Esophagus muscularis mucosa (tissue), 4 donors: ENCODE results near the gene MADCAM1. TPM values are rescaled to one million over a fixed set of nuclear protein-coding genes. Genes with fewer than 3 reads are reported as not detected.

Source experiments
- DNase-seq: peaks from one replicate; pipeline ENCODE4 v3.0.0-alpha.2; 2017; ENCODE audit errors: extremely low spot score
- H3K27ac ChIP-seq, 4 donors: fragments of 200-600 bp; sonication (generic); replicated peaks in 1 of 4; 1 replicate in 3 of 4; 2 replicates in 1 of 4; pipeline ENCODE4 v1.5.1; 2016 to 2019; ENCODE audit warnings: mild to moderate bottlenecking in 1 of 4
- H3K27me3 ChIP-seq, 4 donors: fragments of 200-600 bp; sonication (generic); one replicate each; pipeline versions ENCODE4 v1.5.1 to v1.6.0; 2016 to 2019
- H3K36me3 ChIP-seq, 4 donors: fragments of 200-600 bp; sonication (generic); one replicate each; pipeline ENCODE4 v1.5.1; 2016 to 2019
- H3K4me1 ChIP-seq, 4 donors: fragments of 200-600 bp; sonication (generic); one replicate each; pipeline ENCODE4 v1.5.1; 2016 to 2019
- H3K4me3 ChIP-seq, 4 donors: fragments of 200-600 bp; sonication (generic); 1 replicate in 2 of 4; 2 replicates in 2 of 4; pipeline ENCODE4 v1.5.1; 2016 to 2019; ENCODE audit warnings: mild to moderate bottlenecking in 4 of 4, moderate library complexity in 1 of 4
- H3K9me3 ChIP-seq, 4 donors: fragments of 200-600 bp; sonication (generic); 1 replicate in 3 of 4; 2 replicates in 1 of 4; pipeline ENCODE4 v1.5.1; 2016 to 2019
- EP300 ChIP-seq: sonication (generic); formaldehyde crosslinking; IDR thresholded peaks from one replicate; pipeline ENCODE4 v1.6.1; 2017; ENCODE audit warnings: antibody characterized with exemption
- POLR2A ChIP-seq: fragments of 450-650 bp; IDR thresholded peaks from one replicate; pipeline ENCODE4 v1.6.1; 2017; ENCODE audit warnings: antibody characterized with exemption, moderate library complexity, mild to moderate bottlenecking, low read depth
- POLR2AphosphoS5 ChIP-seq, 2 donors: sonication (generic); formaldehyde crosslinking; IDR thresholded peaks; one replicate each; pipeline ENCODE4 v1.6.1; 2017; ENCODE audit warnings: antibody characterized with exemption in 2 of 2
- WGBS: methylation state at CpG from one replicate; pipeline ENCODE4 v1.1.5; 2018; 5-methylcytosine and 5-hydroxymethylcytosine counted together
- intact Hi-C: fragments of 100-400 bp; cut with DNase I; formaldehyde crosslinking; loops from one replicate; pipeline ENCODE4 v1.15.1; 2023
- total RNA-seq, 4 donors: library from RNA; depleted of rRNA; stranded (reverse); fragments of >200 nt; gene quantifications; one replicate each; pipeline versions ENCODE4 v1.1.0 to v1.2.1, GENCODE V29; 2016
- TF ChIP-seq, protein P1 (sequence below), 3 experiments: fragments of 200-600 bp in 2 of 3; fragments of 450-650 bp in 1 of 3; sonication (generic) in 2 of 3; IDR thresholded peaks; one replicate each; pipeline ENCODE4 v1.5.1; 2017 to 2019; ENCODE audit warnings: antibody characterized with exemption in 3 of 3, mild to moderate bottlenecking in 2 of 3, moderate library complexity in 1 of 3

MADCAM1 gene
- total RNA-seq, 4 donors from 2014 or later: 0.17 to 0.42 TPM; not detected in 2

GRCh38 chr19:536031-536880, 40.0 kb downstream of the MADCAM1 start:
- peaks cover 40 to 55% (median 53%) of the 10 kb centered on the region in 4 donors for H3K36me3 ChIP-seq
- 88% methylated on average over 22 of the region's 55 CpGs for WGBS

GRCh38 chr19:536881-537404, 40.7 kb downstream of the MADCAM1 start:
- WGBS: 95% methylated on average over 25 of the region's 26 CpGs
- TF ChIP-seq POLR2AphosphoS5 (IDR thresholded peaks at IDR 0.05) (no peak), EP300 (no peak), POLR2A (no peak)
- TF ChIP-seq, protein P1, sequence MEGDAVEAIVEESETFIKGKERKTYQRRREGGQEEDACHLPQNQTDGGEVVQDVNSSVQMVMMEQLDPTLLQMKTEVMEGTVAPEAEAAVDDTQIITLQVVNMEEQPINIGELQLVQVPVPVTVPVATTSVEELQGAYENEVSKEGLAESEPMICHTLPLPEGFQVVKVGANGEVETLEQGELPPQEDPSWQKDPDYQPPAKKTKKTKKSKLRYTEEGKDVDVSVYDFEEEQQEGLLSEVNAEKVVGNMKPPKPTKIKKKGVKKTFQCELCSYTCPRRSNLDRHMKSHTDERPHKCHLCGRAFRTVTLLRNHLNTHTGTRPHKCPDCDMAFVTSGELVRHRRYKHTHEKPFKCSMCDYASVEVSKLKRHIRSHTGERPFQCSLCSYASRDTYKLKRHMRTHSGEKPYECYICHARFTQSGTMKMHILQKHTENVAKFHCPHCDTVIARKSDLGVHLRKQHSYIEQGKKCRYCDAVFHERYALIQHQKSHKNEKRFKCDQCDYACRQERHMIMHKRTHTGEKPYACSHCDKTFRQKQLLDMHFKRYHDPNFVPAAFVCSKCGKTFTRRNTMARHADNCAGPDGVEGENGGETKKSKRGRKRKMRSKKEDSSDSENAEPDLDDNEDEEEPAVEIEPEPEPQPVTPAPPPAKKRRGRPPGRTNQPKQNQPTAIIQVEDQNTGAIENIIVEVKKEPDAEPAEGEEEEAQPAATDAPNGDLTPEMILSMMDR (IDR thresholded peaks at IDR 0.05): no peak
- Histone ChIP-seq H3K27ac (no peak overlapping the region), H3K4me3 (no peak overlapping the region), H3K36me3 (peaks cover 47 to 62% (median 60%) of the 10 kb centered on the region in 4 donors), H3K27me3 (no peaks in the 10 kb centered on the region), H3K4me1 (peaks cover 30 to 56% (median 44%) of the 10 kb centered on the region in 4 donors), H3K9me3 (no peaks in the 10 kb centered on the region)
- DNase-seq: no peak
- intact Hi-C loops: no loop called here

More at GRCh38 chr19:536031-536880, 40.0 kb downstream of the MADCAM1 start:
- Histone ChIP-seq H3K27me3 (no peaks in the 10 kb centered on the region), H3K9me3 (no peaks in the 10 kb centered on the region), H3K4me1 (peaks cover 30 to 56% (median 44%) of the 10 kb centered on the region in 4 donors), H3K27ac (peak overlapping the region in 1 of 4 donors; percentile 99), H3K4me3 (no peak overlapping the region)
- DNase-seq: no peak
- intact Hi-C loops: no loop called here
- TF ChIP-seq EP300: no peak
- TF ChIP-seq POLR2A: no peak
- TF ChIP-seq, protein P1 (IDR thresholded peaks at IDR 0.05): no peak
- TF ChIP-seq POLR2AphosphoS5 (IDR thresholded peaks at IDR 0.05): no peak

GRCh38 chr19:538641-539428, 42.5 kb downstream of the MADCAM1 start:
- peaks cover 52 to 76% (median 71%) of the 10 kb centered on the region in 4 donors for H3K36me3 ChIP-seq

DNA sequence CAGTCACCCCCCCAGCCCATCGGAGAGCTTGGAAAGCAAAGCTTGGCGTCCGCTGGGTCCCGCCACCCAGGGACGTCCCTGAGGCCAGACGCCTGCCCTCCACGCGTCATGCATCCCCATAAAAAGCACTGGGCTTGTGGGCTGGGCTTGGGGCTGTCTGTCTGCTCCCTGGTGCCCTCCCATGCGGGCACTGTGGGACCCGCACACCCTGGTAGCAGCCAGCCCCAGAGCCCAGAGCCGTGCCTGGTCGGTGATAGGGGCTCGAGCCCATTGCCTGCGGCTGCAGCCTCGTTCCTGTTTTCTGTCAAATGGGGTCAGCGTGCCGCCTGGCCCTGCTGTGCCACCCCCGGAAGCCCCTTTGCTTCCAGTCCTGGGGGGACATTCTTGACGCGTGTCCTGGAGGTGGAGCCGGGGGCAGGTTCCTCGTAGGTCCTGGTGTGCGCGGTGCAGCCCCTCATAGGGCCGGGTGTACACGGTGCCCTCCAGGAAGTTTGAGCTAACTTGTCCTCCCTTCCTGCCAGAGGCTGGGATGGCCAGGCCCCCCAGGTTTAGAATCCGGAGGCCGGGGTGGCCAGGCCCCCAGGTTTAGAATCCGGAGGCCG, 43.2 kb downstream of the MADCAM1 start:
- Histone ChIP-seq H3K36me3 (peaks cover 52 to 76% (median 71%) of the 10 kb centered on the region in 4 donors), H3K4me3 (no peak overlapping the region), H3K9me3 (no peaks in the 10 kb centered on the region), H3K27me3 (no peaks in the 10 kb centered on the region), H3K27ac (no peak overlapping the region), H3K4me1 (peaks cover 14 to 47% (median 30%) of the 10 kb centered on the region in 4 donors)
- intact Hi-C loops: no loop called here
- DNase-seq: no peak
- TF ChIP-seq POLR2AphosphoS5 (IDR thresholded peaks at IDR 0.05) (no peak), EP300 (no peak), POLR2A (no peak)
- TF ChIP-seq, protein P1 (IDR thresholded peaks at IDR 0.05): no peak
- WGBS: 93% methylated on average over 5 of the region's 30 CpGs

More at GRCh38 chr19:538641-539428, 42.5 kb downstream of the MADCAM1 start:
- Histone ChIP-seq H3K27ac (no peak overlapping the region), H3K4me1 (peaks cover 21 to 46% (median 32%) of the 10 kb centered on the region in 4 donors), H3K9me3 (no peaks in the 10 kb centered on the region), H3K27me3 (no peaks in the 10 kb centered on the region), H3K4me3 (no peak overlapping the region)
- intact Hi-C loops: no loop called here
- TF ChIP-seq, protein P1 (IDR thresholded peaks at IDR 0.05): no peak
- TF ChIP-seq POLR2A: no peak
- TF ChIP-seq POLR2AphosphoS5 (IDR thresholded peaks at IDR 0.05): no peak
- no peak for TF ChIP-seq EP300
- DNase-seq: no peak
- 72% methylated on average over 26 of the region's 40 CpGs for WGBS
